Activated CD4-positive, alpha-beta T cell treated with anti-CD3 and anti-CD28 coated beads, Interleukin-2, amount 50 U/mL, for 24 hours (primary cell): ENCODE data around the gene CENPVL1.
"Not testable (repeated sequence)": the region's sequence is repeated elsewhere in the genome, so short reads cannot be mapped to it uniquely, and the experiment has no call there.

ENCODE experiments used
- DNase-seq, 2 donors: peaks; one replicate each; pipeline ENCODE4 v3.0.0-alpha.2; 2020; ENCODE audit warnings: low read depth in 1 of 2, low spot score in 1 of 2

CENPVL1 gene

DNA sequence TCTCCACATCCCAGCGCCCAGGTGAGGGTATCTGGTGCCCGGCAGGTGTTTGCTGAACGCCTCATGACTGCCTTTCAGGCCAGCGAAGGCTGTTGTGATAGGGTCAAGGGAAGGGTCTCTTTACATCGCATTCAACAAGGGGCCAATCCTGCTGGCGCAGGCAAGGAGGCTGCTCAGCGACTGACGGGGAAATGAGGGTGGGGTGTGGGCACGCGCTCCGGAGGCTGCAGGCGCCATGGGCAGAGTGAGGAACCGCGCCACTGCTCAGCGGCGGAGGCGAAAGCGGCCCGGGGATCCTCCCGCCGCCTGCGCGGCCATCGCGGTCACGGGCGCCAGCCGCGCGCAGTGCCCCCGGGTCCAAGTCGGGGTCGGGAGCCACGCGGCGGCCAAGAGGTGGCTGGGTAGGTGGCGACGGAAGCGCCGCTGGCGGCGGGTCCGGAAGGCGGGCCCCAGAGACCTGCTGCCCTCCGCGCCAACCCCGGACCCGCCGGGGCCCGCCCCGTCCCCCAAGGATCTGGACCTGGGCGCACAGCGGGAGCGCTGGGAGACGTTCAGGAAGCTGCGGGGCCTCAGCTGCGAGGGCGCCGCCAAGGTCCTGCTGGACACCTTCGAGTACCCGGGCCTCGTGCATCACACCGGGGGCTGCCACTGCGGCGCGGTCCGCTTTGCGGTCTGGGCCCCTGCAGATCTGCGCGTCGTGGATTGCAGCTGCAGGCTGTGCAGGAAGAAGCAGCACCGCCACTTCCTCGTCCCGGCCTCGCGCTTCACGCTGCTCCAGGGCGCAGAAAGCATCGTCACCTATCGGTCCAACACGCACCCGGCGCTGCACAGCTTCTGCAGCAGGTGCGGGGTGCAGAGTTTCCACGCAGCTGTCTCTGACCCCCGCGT, at the start of gene CENPVL1:
CENPVL1 (plus strand) TSS at position 236 of the 888 bp plus-strand sequence; CDS start at position 236, 0 bp downstream.
- DNase-seq = not testable (repeated sequence)

DNA sequence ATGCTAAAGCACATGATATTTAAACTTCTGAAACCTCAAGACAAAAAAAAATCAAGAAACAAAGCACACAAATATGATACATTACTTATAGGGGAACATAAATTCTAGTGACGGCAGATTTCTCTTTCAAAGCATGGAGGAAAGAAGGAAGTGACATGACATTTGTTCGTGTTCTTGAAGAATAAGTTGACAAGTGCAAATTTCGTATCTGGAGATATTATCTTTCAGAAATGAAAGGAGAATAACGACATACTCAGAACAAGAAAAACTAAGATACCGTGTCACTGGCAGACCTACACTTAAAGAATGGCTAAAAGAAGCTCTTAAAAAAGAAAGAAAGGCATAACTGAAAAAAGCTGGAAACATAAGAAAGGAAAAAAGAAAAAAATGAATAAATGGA, 44.3 kb upstream of the CENPVL1 start:
- no peak for DNase-seq

DNA sequence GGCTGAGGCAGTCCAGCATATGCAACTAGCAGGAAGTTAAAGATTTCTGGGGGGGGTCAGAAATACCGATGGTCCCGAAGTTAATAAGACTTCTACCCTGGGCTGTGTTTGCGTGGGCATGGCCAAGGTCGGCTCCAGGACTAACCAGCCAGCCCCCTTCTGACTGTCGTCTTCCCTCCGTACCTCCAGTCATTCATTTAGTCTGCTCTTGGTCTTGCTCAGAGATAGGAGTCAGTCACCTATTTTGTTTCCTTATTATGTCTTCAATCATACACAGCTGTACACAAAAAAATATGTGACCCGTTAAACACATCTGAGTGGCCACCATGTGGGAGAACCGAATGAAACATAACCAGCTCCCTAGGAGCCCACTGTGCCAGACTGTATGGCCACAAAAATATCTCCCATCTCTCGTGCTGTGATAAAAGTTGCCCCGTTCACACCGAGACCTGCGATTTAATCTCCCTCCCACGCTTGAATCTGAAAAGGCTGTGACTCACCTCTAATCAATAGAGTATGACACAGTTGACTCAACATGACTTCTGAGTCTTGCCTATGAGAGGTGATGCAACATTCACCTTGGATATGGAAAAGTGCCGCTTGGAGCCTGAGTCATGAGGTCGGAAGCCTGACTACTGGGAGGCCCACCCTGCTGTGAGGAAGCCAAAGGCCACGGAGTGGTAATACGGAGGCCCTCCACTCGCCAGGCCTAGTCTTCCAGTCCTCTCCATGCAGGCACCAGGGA, 30.5 kb upstream of the CENPVL1 start:
- DNase-seq = not testable (repeated sequence)

DNA sequence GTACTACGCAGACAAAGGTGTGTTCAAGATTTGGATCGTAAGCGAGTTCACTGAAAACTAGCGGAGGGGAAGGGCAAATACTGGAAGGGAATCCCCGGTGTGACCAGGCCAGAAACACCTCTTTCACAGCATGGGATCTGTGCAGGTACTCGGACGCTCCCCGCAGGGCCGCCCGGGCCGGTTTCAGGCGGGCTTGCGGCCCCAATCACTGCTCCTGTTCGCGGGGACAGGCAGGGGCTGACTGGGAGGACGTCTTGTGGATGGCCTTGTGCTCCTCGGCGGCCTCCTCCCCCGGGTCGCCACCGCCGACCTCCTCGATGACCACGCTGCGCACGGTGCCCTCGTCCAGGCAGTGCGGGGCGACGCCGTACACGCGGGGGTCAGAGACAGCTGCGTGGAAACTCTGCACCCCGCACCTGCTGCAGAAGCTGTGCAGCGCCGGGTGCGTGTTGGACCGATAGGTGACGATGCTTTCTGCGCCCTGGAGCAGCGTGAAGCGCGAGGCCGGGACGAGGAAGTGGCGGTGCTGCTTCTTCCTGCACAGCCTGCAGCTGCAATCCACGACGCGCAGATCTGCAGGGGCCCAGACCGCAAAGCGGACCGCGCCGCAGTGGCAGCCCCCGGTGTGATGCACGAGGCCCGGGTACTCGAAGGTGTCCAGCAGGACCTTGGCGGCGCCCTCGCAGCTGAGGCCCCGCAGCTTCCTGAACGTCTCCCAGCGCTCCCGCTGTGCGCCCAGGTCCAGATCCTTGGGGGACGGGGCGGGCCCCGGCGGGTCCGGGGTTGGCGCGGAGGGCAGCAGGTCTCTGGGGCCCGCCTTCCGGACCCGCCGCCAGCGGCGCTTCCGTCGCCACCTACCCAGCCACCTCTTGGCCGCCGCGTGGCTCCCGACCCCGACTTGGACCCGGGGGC, 28.2 kb upstream of the CENPVL1 start:
- not testable (repeated sequence) for DNase-seq

DNA sequence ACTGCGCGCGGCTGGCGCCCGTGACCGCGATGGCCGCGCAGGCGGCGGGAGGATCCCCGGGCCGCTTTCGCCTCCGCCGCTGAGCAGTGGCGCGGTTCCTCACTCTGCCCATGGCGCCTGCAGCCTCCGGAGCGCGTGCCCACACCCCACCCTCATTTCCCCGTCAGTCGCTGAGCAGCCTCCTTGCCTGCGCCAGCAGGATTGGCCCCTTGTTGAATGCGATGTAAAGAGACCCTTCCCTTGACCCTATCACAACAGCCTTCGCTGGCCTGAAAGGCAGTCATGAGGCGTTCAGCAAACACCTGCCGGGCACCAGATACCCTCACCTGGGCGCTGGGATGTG, 27.6 kb upstream of the CENPVL1 start, which contains the start of gene CENPVL2:
CENPVL2 (minus strand) TSS at position 112 of the 343 bp plus-strand sequence; CDS start at position 112, 0 bp downstream.
- not testable (repeated sequence) for DNase-seq

DNA sequence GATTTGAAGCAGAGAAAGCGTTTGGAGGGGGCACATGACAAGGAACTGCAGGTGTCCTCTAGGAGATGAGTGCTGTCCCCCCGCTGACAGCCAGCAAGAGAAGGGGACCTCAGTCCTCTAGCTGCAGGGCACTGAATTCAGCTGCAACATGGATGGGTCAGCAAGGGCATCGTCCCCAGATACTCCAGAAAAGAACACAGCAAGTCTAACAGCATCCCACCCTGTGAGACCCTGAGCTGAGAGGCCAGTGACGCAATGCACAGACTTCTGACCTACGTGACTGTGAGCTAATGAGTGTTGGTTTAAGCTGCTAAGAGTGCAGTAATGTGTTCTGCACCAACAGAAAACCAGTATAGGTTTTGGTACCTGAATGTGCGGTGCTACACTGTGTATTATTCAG, 16.1 kb upstream of the CENPVL1 start:
- no peak for DNase-seq

DNA sequence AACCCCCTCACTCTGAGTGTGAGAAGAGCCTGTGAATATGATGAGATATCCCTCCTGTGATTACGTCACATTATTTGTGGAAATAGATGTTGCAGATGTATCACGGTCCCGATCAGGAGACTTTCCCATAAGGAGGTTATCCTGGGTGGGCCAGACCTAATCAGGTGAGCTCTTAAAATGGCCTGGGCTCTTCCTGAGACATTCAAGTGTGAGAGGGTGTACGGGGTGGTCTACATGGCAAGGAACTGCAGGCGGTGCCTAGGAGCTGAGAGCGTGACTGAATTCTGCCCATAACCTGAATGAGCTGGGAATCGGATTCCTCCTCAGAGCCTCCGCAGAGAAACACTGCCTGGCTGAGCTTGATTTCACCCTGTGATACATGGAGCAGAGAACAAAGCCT, 12.9 kb upstream of the CENPVL1 start:
- DNase-seq = no peak

DNA sequence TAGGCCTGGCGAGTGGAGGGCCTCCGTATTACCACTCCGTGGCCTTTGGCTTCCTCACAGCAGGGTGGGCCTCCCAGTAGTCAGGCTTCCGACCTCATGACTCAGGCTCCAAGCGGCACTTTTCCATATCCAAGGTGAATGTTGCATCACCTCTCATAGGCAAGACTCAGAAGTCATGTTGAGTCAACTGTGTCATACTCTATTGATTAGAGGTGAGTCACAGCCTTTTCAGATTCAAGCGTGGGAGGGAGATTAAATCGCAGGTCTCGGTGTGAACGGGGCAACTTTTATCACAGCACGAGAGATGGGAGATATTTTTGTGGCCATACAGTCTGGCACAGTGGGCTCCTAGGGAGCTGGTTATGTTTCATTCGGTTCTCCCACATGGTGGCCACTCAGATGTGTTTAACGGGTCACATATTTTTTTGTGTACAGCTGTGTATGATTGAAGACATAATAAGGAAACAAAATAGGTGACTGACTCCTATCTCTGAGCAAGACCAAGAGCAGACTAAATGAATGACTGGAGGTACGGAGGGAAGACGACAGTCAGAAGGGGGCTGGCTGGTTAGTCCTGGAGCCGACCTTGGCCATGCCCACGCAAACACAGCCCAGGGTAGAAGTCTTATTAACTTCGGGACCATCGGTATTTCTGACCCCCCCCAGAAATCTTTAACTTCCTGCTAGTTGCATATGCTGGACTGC, 2.8 kb downstream of the CENPVL1 start:
- DNase-seq = not testable (repeated sequence)

DNA sequence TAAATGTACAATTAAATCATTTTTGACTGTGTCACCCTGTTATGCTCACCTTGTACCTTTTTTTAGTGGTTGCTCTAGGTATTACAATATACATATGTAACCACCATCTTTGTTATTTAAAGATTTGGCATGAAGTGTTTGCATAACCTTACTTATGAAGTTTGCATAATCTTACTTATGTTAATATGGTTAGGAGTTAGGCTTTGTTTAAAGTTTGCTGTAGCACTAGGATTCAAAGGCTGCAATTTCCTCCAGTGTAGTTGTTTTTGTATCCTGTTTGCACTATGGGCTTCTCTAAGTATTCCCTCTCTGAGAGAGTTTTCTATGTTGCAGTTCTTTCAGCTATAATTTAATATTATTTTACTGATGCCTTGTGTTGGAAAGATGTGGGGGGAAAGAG, 17.9 kb downstream of the CENPVL1 start:
- DNase-seq = no peak

DNA sequence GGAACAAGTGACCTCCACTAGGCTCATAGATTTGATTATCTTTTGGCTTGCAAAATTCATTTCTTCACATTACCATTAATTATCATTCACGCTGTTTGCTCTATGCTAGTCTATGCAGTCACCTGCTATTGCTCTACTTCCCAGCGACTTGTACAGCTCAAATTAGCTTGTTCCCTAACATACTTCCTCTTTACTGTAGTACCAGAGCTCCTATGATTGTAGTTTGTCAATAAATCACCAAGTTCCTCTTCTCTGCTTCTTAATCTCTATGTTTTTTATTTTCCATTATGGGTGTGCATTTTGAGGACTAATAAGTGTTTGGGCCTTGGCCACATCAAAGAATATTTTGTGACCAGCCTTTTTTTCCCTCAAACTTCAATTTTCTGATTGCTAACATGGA, 26.8 kb downstream of the CENPVL1 start:
- no peak for DNase-seq

DNA sequence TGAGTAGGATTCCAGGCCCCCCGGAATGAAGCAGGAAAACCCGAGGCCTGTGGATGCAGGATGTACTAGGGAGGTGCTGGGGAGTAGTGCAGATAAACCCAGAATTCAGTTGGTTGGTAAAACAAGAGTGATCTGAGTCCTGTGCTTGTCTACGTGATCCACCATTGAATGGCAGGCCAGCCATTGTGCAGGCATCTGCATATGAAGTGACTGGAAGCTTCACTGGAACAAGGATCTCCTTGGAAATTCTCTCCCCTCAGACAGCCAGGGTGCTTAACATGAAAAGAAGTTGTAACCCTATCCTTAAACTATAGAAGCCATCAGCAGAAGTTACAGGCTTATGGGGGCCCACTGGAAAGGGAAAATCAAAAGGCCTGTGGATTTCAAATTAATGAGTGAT, 32.3 kb downstream of the CENPVL1 start:
- DNase-seq = no peak

DNA sequence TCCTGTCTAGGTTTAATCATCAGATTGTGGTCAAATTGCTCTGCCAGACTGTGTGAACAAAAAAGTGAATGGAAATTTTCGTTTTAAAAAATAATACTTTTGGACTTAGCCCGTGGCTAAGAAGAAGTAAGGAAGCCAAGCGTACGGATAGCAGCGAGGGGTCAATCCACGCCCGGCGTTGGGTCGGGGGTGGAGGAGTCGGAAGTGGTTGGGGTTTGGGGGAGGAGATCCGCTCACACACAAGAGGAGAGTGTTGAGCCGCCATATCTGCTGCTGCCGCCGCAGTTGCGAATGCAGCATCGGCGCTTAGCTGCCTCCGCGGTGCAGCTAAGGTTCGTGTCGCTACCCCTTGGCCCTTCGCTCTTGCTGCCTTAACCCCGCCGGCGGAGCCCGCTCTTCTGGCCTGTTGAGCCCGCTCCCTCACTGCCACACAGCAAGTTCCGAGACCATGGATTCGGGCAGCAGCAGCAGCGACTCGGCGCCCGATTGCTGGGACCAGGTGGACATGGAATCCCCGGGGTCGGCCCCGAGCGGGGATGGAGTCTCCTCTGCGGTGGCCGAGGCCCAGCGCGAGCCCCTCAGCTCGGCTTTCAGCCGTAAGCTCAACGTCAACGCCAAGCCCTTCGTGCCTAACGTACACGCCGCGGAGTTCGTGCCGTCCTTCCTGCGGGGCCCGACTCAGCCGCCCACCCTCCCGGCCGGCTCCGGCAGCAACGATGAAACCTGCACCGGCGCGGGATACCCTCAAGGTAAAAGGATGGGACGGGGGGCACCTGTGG, 33.1 kb downstream of the CENPVL1 start, which contains the start of gene GSPT2:
GSPT2 (plus strand) TSS at position 264 of the 779 bp plus-strand sequence; CDS start at position 449, 185 bp downstream.
- peak; percentile 13 to 48 for DNase-seq

DNA sequence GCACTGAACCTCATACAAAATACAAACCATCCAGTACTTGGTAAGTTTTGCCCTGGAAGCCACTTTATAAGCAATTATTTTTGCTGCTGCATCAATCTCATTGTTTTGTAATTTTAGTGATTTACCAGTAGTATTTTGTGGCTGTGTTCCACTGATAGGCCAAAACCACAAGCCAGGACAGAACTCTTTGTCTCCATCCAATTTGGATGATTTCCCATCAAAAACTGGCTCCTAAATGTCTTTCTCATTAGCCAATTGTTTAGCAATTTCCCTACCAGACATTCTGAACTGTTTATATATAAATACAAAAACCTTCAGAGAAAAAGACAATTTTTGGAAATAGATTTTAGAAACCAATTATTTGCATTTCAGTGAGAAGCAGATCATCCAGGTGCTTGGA, 37.4 kb downstream of the CENPVL1 start:
- DNase-seq = no peak

DNA sequence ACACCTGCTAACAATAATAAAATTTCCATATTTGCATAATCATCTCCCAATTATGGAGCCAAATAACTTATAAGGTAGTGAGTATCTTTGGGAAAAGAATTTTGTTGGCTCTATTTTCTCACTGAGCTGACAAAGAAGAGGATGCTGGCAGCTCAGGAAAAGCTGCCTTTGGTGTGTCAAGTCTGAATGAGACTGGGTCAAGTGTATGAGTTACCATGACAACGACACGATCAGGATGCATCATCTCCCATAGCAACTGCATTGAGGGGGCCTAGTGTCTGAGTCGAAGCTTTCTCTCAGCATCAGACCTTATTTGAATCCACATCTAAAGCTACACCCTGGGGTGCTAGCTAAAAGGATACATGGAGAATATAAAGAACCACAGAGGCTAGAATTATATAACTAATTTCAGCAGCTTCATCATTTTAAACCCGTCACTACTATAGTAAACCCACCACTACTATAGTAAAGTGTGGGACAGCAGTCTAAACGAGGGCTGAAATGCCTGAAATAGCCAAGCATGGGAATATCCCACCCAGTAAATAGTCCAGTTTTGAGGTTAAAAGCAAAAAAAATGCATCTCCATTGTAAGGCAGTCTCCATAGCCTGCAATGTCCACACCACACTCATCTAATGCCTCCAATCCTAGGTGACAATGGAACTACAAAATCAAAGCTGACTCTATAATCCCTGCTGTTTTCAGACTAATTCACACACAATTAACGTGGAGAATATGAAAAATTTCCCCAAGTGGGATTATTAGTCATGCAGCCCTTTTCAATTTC, 48.9 kb downstream of the CENPVL1 start:
- no peak for DNase-seq

DNA sequence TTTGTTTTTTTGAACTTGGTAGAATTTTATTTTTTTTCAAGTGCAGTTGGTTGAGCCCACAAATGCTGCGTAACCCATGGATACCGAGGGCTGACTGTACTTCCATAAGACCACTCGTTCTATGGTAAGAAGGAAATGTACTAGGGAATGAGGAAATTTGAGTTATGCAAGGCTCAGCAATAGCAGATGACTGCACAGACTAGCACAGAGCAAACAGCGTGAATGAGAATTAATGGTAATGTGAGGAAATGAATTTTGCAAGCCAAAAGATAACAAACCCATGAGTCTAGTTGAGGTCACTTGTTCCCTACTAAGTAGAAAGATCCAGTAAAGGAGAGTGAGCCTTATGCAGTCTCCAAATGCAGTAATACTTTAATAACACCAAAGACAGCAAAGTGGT, 50.3 kb downstream of the CENPVL1 start:
- DNase-seq = no peak
